Sigmoid colon (tissue), 7 donors: ENCODE results near the gene UBA3. TPM values are rescaled to one million over a fixed set of nuclear protein-coding genes. Genes with fewer than 3 reads are reported as not detected.

Experiments
- DNase-seq: peaks from one replicate; pipeline ENCODE4 v3.0.0-alpha.2; 2019
- H3K27ac ChIP-seq, 4 donors: fragments of 200-600 bp; sonication (generic); one replicate each; pipeline ENCODE4 v1.5.1; 2016 to 2019; ENCODE audit warnings: mild to moderate bottlenecking in 1 of 4
- H3K27me3 ChIP-seq, 3 donors: fragments of 200-600 bp; sonication (generic); one replicate each; pipeline ENCODE4 v1.5.1; 2019; ENCODE audit warnings: mild to moderate bottlenecking in 1 of 3
- H3K36me3 ChIP-seq, 4 donors: fragments of 200-600 bp; sonication (generic); one replicate each; pipeline ENCODE4 v1.5.1; 2016 to 2019
- H3K4me1 ChIP-seq, 4 donors: fragments of 200-600 bp; sonication (generic); one replicate each; pipeline ENCODE4 v1.5.1; 2017 to 2019
- H3K4me3 ChIP-seq, 4 donors: fragments of 200-600 bp; sonication (generic); one replicate each; pipeline ENCODE4 v1.5.1; 2017 to 2019; ENCODE audit warnings: mild to moderate bottlenecking in 2 of 4, moderate library complexity in 1 of 4
- H3K9me3 ChIP-seq, 4 donors: fragments of 200-600 bp in 3 of 4; sonication (generic) in 3 of 4; one replicate each; pipeline versions ENCODE4 v1.5.1 to v1.6.1; 2013 to 2019
- CTCF ChIP-seq, 4 experiments: fragments of 450-650 bp in 3 of 4; fragments of 200-600 bp in 1 of 4; IDR thresholded peaks; one replicate each; pipeline ENCODE4 v1.5.1; 2016 to 2019; ENCODE audit warnings: antibody characterized with exemption in 4 of 4, mild to moderate bottlenecking in 3 of 4, moderate library complexity in 2 of 4
- EP300 ChIP-seq, 4 donors: sonication (generic); formaldehyde crosslinking; IDR thresholded peaks; one replicate each; pipeline ENCODE4 v1.6.1; 2017; ENCODE audit warnings: antibody characterized with exemption in 4 of 4
- POLR2A ChIP-seq, 2 donors: fragments of 450-650 bp; IDR thresholded peaks; one replicate each; pipeline ENCODE4 v1.6.1; 2016; ENCODE audit warnings: antibody characterized with exemption in 2 of 2, mild to moderate bottlenecking in 2 of 2, moderate library complexity in 2 of 2
- POLR2AphosphoS5 ChIP-seq, 4 donors: sonication (generic); formaldehyde crosslinking; IDR thresholded peaks; one replicate each; pipeline ENCODE4 v1.6.1; 2017; ENCODE audit warnings: antibody characterized with exemption in 4 of 4
- WGBS, 2 donors: extraction: QIAGEN DNeasy Blood & Tissue Kit; methylation state at CpG; one replicate each; pipeline ENCODE4 v1.1.7; 2013; 5-methylcytosine and 5-hydroxymethylcytosine counted together
- intact Hi-C: fragments of 100-400 bp; cut with DNase I; formaldehyde crosslinking; loops from one replicate; pipeline ENCODE4 v1.15.1; 2023
- polyA plus RNA-seq, 3 donors: library from polyadenylated mRNA; stranded (reverse); fragments of 200-250 nt; gene quantifications; one replicate each; pipeline ENCODE4 v1.2.3, GENCODE V29; 2013
- total RNA-seq, 4 donors: library from RNA; depleted of rRNA; stranded (reverse); fragments of >200 nt; gene quantifications; one replicate each; pipeline ENCODE4 v1.1.0, GENCODE V29; 2016
- donor health status: healthy with polysubstance abuse.
- donor health status: Bipolar disorder and iron deficiency.
- donor health status: healthy.

UBA3 gene
- total RNA-seq (10 to 100 TPM; 53.6 to 84.9 (median 61.6) TPM), polyA plus RNA-seq (10 to 100 TPM; 36.6 to 54.6 (median 38.1) TPM)

GRCh38 chr3:69080233-69080920, at the start of gene UBA3:
Gene UBA3, minus strand, starts transcription at chr3:69080365. Its CDS starts 12 bp downstream, at chr3:69080353.
- Histone ChIP-seq H3K27me3 (no peaks in the 10 kb centered on the region), H3K27ac (peak within 1 kb of the TSS; percentile 81 to 92 (median 86)), H3K4me3 (peak within 1 kb of the TSS; percentile 75 to 95 (median 90)), H3K4me1 (peaks cover 0 to 60% (median 51%) of the 10 kb centered on the region in 4 donors), H3K9me3 (no peaks in the 10 kb centered on the region), H3K36me3 (peaks cover 0 to 6% (median 0%) of the 10 kb centered on the region in 4 donors)
- 2 to 5% methylated on average over 37 of the region's 37 CpGs for WGBS, 2 donors
- TF ChIP-seq POLR2AphosphoS5 (IDR thresholded peaks at IDR 0.05), result peak; percentile 68 to 89 (median 81)
- no peak for TF ChIP-seq CTCF (IDR thresholded peaks at IDR 0.05)
- TF ChIP-seq POLR2A (IDR thresholded peaks at IDR 0.05), result peak in 1 of 2 donors; percentile 18
- peak; percentile 94 for DNase-seq
- intact Hi-C loops, result loop anchor here (2.0 kb wide), 2 partner anchors 28 to 68 kb away; partner anchors contain the start of genes EOGT and TMF1

- TF ChIP-seq EP300 (IDR thresholded peaks at IDR 0.05), result no peak
- TF ChIP-seq POLR2AphosphoS5 (IDR thresholded peaks at IDR 0.05), result no peak
- WGBS, 2 donors, result 24 to 37% methylated on average over 1 of the region's 1 CpG
- Histone ChIP-seq H3K4me1 (no peaks in the 10 kb centered on the region), H3K27me3 (no peaks in the 10 kb centered on the region), H3K9me3 (no peaks in the 10 kb centered on the region), H3K4me3 (no peak overlapping the region), H3K36me3 (no peaks in the 10 kb centered on the region), H3K27ac (no peak overlapping the region)
- no peak for DNase-seq
- intact Hi-C loops, result no loop called here
Measured at GRCh38 chr3:69129531-69129930, 49.4 kb upstream of the UBA3 start.

- no peaks in the 10 kb centered on the region for H3K36me3 ChIP-seq
- H3K9me3 ChIP-seq, result no peaks in the 10 kb centered on the region
- intact Hi-C loops, result no loop called here
Measured at GRCh38 chr3:69128509-69128908, 48.3 kb upstream of the UBA3 start.

GRCh38 chr3:69126999-69127398, 46.8 kb upstream of the UBA3 start:
- no peaks in the 10 kb centered on the region for H3K9me3 ChIP-seq
- H3K4me3 ChIP-seq, result no peak overlapping the region
- TF ChIP-seq POLR2A (IDR thresholded peaks at IDR 0.05), result no peak
- TF ChIP-seq EP300 (IDR thresholded peaks at IDR 0.05), result no peak
- TF ChIP-seq POLR2AphosphoS5 (IDR thresholded peaks at IDR 0.05), result no peak
- no peaks in the 10 kb centered on the region for H3K36me3 ChIP-seq
- DNase-seq, result no peak
- H3K27me3 ChIP-seq, result no peaks in the 10 kb centered on the region
- intact Hi-C loops, result no loop called here
- WGBS, 2 donors, result 51 to 89% methylated on average over 2 of the region's 2 CpGs
- no peak overlapping the region for H3K27ac ChIP-seq
- no peaks in the 10 kb centered on the region for H3K4me1 ChIP-seq

More at GRCh38 chr3:69128509-69128908, 48.3 kb upstream of the UBA3 start:
- no peak overlapping the region for H3K27ac ChIP-seq
- TF ChIP-seq EP300 (IDR thresholded peaks at IDR 0.05) (no peak), POLR2AphosphoS5 (IDR thresholded peaks at IDR 0.05) (no peak), CTCF (IDR thresholded peaks at IDR 0.05) (no peak), POLR2A (IDR thresholded peaks at IDR 0.05) (no peak)
- no peak overlapping the region for H3K4me3 ChIP-seq
- no peak for DNase-seq
- no peaks in the 10 kb centered on the region for H3K27me3 ChIP-seq
- H3K4me1 ChIP-seq, result no peaks in the 10 kb centered on the region

- no peaks in the 10 kb centered on the region for H3K9me3 ChIP-seq
- intact Hi-C loops, result no loop called here
- no peaks in the 10 kb centered on the region for H3K27me3 ChIP-seq
- no peak overlapping the region for H3K27ac ChIP-seq
- no peaks in the 10 kb centered on the region for H3K4me1 ChIP-seq
- TF ChIP-seq CTCF (IDR thresholded peaks at IDR 0.05), result no peak
- TF ChIP-seq EP300 (IDR thresholded peaks at IDR 0.05), result no peak
- no peak for TF ChIP-seq POLR2AphosphoS5 (IDR thresholded peaks at IDR 0.05)
- TF ChIP-seq POLR2A (IDR thresholded peaks at IDR 0.05), result no peak
- H3K36me3 ChIP-seq, result no peaks in the 10 kb centered on the region
- H3K4me3 ChIP-seq, result no peak overlapping the region
- no peak for DNase-seq
- WGBS, 2 donors, result 91% methylated on average over 3 of the region's 3 CpGs
Measured at GRCh38 chr3:69126216-69126615, 46.1 kb upstream of the UBA3 start.
